Smooth muscle cell (in vitro differentiated cells): ENCODE data around the gene JADE2. TPM values are rescaled to one million over a fixed set of nuclear protein-coding genes. Genes with fewer than 3 reads are reported as not detected.

Experiments used
- DNase-seq: peaks from one replicate; lab custom pipeline; 2025; ENCODE audit not compliant: unreplicated experiment; lab: John Stamatoyannopoulos, UW
- H2AFZ ChIP-seq: fragments of 200-600 bp; sonication (generic); 2 replicates; pipeline ENCODE4 v1.6.0; 2016; ENCODE audit warnings: antibody characterized with exemption, low read depth, mild to moderate bottlenecking
- H3F3A ChIP-seq: fragments of 200-600 bp; sonication (generic); 2 replicates; pipeline ENCODE4 v1.6.0; 2017; ENCODE audit warnings: antibody characterized with exemption, low read depth
- H3K27ac ChIP-seq: fragments of 200-600 bp; sonication (generic); 2 replicates; pipeline ENCODE4 v1.5.1; 2016; ENCODE audit warnings: low read depth, mild to moderate bottlenecking
- H3K27me3 ChIP-seq: fragments of 200-600 bp; sonication (generic); 2 replicates; pipeline ENCODE4 v1.6.1; 2016; ENCODE audit warnings: low read depth, mild to moderate bottlenecking
- H3K36me3 ChIP-seq: fragments of 200-600 bp; sonication (generic); 2 replicates; pipeline ENCODE4 v1.5.1; 2016; ENCODE audit warnings: low read depth
- H3K4me1 ChIP-seq: fragments of 200-600 bp; sonication (generic); 2 replicates; pipeline ENCODE4 v1.5.1; 2016; ENCODE audit warnings: low read depth
- H3K4me2 ChIP-seq: fragments of 200-600 bp; sonication (generic); 2 replicates; pipeline ENCODE4 v1.6.0; 2016; ENCODE audit warnings: mild to moderate bottlenecking
- H3K4me3 ChIP-seq: fragments of 200-600 bp; sonication (generic); 2 replicates; pipeline ENCODE4 v1.5.1; 2016; ENCODE audit warnings: mild to moderate bottlenecking
- H3K79me2 ChIP-seq: fragments of 200-600 bp; sonication (generic); 2 replicates; pipeline ENCODE4 v1.6.0; 2016; ENCODE audit warnings: low read depth, mild to moderate bottlenecking
- H3K9ac ChIP-seq: fragments of 200-600 bp; sonication (generic); 2 replicates; pipeline ENCODE4 v1.6.0; 2016; ENCODE audit warnings: low read depth
- H3K9me3 ChIP-seq: fragments of 200-600 bp; sonication (generic); replicated peaks from 2 replicates; pipeline ENCODE4 v1.5.1; 2016; ENCODE audit warnings: low read depth
- H4K20me1 ChIP-seq: fragments of 200-600 bp; sonication (generic); 2 replicates; pipeline ENCODE4 v1.6.0; 2016; ENCODE audit warnings: low read depth
- WGBS: methylation state at CpG from one replicate; pipeline ENCODE4 v1.1.7; 2016; ENCODE audit warnings: low lambda C conversion rate; 5-methylcytosine and 5-hydroxymethylcytosine counted together
- polyA plus RNA-seq: library from polyadenylated mRNA; unstranded; fragments of >200 nt; fragmentation: Nextera tagmentation; extraction: Ambion mirVana; gene quantifications from 2 replicates; pipeline ENCODE4 v1.2.1, GENCODE V29; 2016
- total RNA-seq: library from RNA; depleted of rRNA; stranded (reverse); fragments of >200 nt; gene quantifications from 2 replicates; pipeline ENCODE4 v1.2.3, GENCODE V29; 2014
- TF ChIP-seq, protein P1 (sequence below): fragments of 200-600 bp; sonication (generic); IDR thresholded peaks from 2 replicates; pipeline ENCODE4 v1.5.1; 2017; ENCODE audit warnings: borderline replicate concordance, mild to moderate bottlenecking, antibody characterized with exemption; ENCODE audit not compliant: insufficient read depth, poor library complexity, severe bottlenecking

JADE2 gene
- total and polyA plus RNA-seq, 2 experiments from 2014 or later = 4.3 to 18.0 TPM

DNA sequence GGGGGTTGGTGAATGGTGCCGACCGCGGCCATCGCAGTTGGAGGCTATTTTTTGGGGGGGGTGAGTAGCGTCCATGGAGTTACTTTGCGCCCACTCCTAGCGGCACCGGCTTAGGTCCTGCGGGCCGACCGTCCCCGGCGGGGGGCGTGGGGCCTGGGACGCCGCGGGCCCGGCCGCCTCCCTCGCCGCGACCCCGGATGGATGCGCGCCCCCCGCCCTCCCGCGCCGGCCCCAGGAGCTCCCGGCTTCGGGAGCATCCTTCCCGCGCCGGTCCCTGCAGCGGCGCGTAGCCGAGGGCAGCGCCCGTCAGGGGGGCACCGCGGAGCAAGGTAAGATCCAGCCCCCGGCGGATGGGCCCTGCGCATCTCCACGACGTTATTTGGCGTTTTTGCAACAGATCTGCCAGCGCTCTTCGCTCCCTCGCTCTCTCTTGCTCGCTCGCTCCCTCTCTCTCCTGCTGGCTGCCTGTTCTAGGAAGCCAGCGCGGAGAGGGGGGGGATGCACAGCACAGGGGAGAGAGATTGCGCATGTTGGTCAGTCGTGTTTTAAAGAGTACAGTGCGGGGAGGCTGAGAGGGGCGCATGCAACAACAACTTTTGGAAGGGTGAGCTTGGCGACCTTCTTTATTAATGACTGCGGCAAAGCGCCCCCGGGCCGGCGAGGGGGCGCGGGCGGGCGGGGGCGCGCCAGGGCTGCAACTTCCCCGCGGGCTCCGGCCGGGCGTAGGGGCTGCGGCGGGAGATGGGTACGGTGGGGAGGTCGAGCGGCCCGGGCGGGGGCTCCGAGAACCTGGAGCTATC, 413 bp downstream of the JADE2 start:
- peak overlapping the region; percentile 64 for H3K27ac ChIP-seq
- H3K4me3 ChIP-seq = peak overlapping the region; percentile 92
- peak overlapping the region; percentile 98 for H3K4me2 ChIP-seq
- peak; percentile 44 for DNase-seq
- WGBS = under 1% methylated on average over 65 of the region's 84 CpGs
- peak overlapping the region; percentile 95 for H2AFZ ChIP-seq
- TF ChIP-seq, protein P1, sequence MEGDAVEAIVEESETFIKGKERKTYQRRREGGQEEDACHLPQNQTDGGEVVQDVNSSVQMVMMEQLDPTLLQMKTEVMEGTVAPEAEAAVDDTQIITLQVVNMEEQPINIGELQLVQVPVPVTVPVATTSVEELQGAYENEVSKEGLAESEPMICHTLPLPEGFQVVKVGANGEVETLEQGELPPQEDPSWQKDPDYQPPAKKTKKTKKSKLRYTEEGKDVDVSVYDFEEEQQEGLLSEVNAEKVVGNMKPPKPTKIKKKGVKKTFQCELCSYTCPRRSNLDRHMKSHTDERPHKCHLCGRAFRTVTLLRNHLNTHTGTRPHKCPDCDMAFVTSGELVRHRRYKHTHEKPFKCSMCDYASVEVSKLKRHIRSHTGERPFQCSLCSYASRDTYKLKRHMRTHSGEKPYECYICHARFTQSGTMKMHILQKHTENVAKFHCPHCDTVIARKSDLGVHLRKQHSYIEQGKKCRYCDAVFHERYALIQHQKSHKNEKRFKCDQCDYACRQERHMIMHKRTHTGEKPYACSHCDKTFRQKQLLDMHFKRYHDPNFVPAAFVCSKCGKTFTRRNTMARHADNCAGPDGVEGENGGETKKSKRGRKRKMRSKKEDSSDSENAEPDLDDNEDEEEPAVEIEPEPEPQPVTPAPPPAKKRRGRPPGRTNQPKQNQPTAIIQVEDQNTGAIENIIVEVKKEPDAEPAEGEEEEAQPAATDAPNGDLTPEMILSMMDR = peak; percentile 1
- H4K20me1 ChIP-seq = peaks cover 8% of the 10 kb centered on the region
- H3K79me2 ChIP-seq = peaks cover 25% of the 10 kb centered on the region
- H3K36me3 ChIP-seq = no peaks in the 10 kb centered on the region
- peaks cover 12% of the 10 kb centered on the region for H3K4me1 ChIP-seq
- peaks cover 9% of the 10 kb centered on the region for H3F3A ChIP-seq
- no peaks in the 10 kb centered on the region for H3K9me3 ChIP-seq
- peak overlapping the region; percentile 18 for H3K9ac ChIP-seq
- H3K27me3 ChIP-seq = no peaks in the 10 kb centered on the region

DNA sequence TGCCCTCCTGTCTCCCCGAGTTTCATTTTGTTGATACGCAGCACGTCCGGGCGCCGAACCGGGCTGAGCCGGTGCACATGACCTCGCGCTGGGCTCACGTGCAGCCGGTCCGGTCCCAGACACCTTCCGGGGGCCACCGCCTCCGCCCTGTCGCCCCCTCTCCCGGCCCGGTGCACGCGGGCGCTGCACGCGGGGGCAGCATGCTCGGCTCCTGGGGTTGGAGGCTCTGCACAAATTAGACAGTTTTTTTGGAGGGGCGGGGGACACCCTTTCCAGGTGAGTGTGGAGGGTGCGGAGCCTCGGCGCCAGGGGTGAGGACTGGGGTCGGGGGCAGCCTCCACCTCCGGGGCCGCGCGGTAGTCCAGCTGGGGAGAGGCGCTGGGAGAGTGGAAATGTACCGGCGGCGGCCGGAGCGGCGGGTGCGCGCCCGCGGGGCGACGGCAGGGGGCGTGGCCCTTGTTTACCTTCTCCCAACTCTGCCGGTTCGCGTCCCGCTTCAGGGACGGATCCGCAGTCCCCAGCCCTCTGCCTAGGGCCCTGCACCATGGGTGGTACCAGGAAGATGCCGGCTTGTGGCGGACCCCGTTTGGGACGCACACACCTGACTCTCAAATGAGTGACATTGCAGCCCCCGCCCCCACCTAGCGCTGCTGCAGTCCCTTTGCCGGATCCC, 1.1 kb downstream of the JADE2 start:
- peak overlapping the region; percentile 92 for H3K4me3 ChIP-seq
- H3F3A ChIP-seq = peaks cover 9% of the 10 kb centered on the region
- H3K4me1 ChIP-seq = peaks cover 12% of the 10 kb centered on the region
- peaks cover 30% of the 10 kb centered on the region for H3K79me2 ChIP-seq
- peak overlapping the region; percentile 98 for H3K4me2 ChIP-seq
- peaks cover 15% of the 10 kb centered on the region for H4K20me1 ChIP-seq
- peak overlapping the region; percentile 64 for H3K27ac ChIP-seq
- peak; percentile 88 for DNase-seq
- H2AFZ ChIP-seq = peak overlapping the region; percentile 71
- H3K27me3 ChIP-seq = no peaks in the 10 kb centered on the region
- H3K9me3 ChIP-seq = no peaks in the 10 kb centered on the region
- no peaks in the 10 kb centered on the region for H3K36me3 ChIP-seq
- H3K9ac ChIP-seq = no peak overlapping the region
- TF ChIP-seq, protein P1 = peak; percentile 31
- under 1% methylated on average over 54 of the region's 61 CpGs for WGBS

DNA sequence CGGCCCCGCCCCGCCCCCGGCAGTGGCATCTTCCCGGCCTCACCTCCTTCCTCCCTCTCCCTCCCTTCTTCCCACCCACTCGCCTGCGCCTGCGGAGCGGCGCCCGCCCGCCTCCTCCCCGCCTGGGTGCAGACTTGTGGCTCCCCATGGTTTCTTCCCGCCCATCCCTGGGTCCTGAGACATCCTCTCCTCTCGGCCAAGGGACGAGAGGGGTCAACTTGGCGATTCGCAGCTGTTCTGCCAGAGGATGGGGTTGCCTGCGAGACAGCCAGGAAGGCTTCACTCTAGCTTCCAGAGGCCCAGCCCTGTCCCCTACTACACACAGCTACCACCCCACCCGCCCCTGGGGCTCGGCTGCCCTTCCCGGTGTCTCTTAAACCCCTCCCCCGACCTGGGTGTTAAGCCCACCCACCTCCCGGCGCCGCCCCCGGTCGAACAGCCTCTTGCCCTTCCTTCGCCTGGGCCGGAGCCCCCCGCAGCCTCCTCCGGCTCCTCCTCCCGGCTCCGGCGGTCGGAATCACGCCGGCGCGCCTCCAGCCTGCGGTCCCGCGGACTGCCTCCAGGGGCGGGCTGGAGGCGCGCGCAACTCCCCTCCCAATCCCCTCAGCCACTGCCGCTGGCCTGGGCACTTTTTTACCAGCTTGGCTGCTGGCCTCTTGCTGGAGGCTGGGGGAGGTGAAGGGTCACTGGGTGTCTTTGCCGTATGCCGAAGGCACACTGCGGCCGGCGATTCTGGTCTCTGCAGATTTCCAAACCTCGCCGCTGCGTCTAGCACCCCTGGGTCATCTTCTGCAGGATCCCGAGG, 1.9 kb downstream of the JADE2 start:
- Histone ChIP-seq H3K36me3 (no peaks in the 10 kb centered on the region), H3K27me3 (no peaks in the 10 kb centered on the region), H3K9ac (peak overlapping the region; percentile 23), H2AFZ (peak overlapping the region; percentile 84), H3K9me3 (no peaks in the 10 kb centered on the region), H3K79me2 (peaks cover 35% of the 10 kb centered on the region), H3K4me2 (peak overlapping the region; percentile 98), H4K20me1 (peaks cover 23% of the 10 kb centered on the region), H3K4me1 (peaks cover 12% of the 10 kb centered on the region), H3F3A (peaks cover 9% of the 10 kb centered on the region), H3K4me3 (peak overlapping the region; percentile 92), H3K27ac (peak overlapping the region; percentile 39)
- DNase-seq = peak; percentile 93
- TF ChIP-seq, protein P1 = peak; percentile 84
- WGBS = 1% methylated on average over 36 of the region's 57 CpGs
